Activated naive CD8-positive, alpha-beta T cell treated with anti-CD3 and anti-CD28 coated beads for 36 hours (primary cell): Measurements from ENCODE around the gene TTC6. TPM values are rescaled to one million over a fixed set of nuclear protein-coding genes. Genes with fewer than 3 reads are reported as not detected.
"Not testable (repeated sequence)": the region's sequence is repeated elsewhere in the genome, so short reads cannot be mapped to it uniquely, and the experiment has no call there.

ENCODE experiments used
- DNase-seq: peaks from one replicate; pipeline ENCODE4 v3.0.0; 2021
- H3K27ac Mint-ChIP-seq: one replicate; pipeline ENCODE4 v1.8.0; 2022; ENCODE audit warnings: mild to moderate bottlenecking, moderate library complexity, mixed read lengths
- H3K27me3 Mint-ChIP-seq: one replicate; pipeline ENCODE4 v1.8.0; 2022; ENCODE audit warnings: mild to moderate bottlenecking, mixed read lengths
- H3K36me3 Mint-ChIP-seq: one replicate; pipeline ENCODE4 v1.8.0; 2021; ENCODE audit warnings: mild to moderate bottlenecking, mixed read lengths
- H3K4me1 Mint-ChIP-seq: one replicate; pipeline ENCODE4 v1.8.0; 2021; ENCODE audit warnings: mixed read lengths
- H3K4me3 Mint-ChIP-seq: one replicate; pipeline ENCODE4 v1.8.0; 2022; ENCODE audit warnings: mild to moderate bottlenecking, moderate library complexity, mixed read lengths
- H3K9me3 Mint-ChIP-seq: one replicate; pipeline ENCODE4 v1.8.0; 2022; ENCODE audit warnings: mixed read lengths
- total RNA-seq, 2 experiments: library from RNA; stranded (reverse); gene quantifications; one replicate each; pipeline ENCODE4 v1.2.3, GENCODE V29; 2021

The TTC6 gene
- total RNA-seq: not detected

- peaks cover 16% of the 10 kb centered on the region for H3K4me1 Mint-ChIP-seq
- H3K9me3 Mint-ChIP-seq: peaks cover 17% of the 10 kb centered on the region
- peak within 1 kb of the TSS; percentile 65 for H3K27ac Mint-ChIP-seq
- peaks cover 92% of the 10 kb centered on the region for H3K27me3 Mint-ChIP-seq
- H3K36me3 Mint-ChIP-seq: peaks cover 33% of the 10 kb centered on the region
- H3K4me3 Mint-ChIP-seq: peak within 1 kb of the TSS; percentile 70
- DNase-seq: no peak
Measured at GRCh38 chr14:37594971-37595808, at the start of gene TTC6, which contains the start of gene FOXA1. Gene TTC6, plus strand, starts transcription at chr14:37595629. Its CDS starts 26,436 bp downstream, at chr14:37622065. Gene FOXA1, minus strand, starts transcription at chr14:37595249. Its CDS starts 277 bp downstream, at chr14:37594972.

GRCh38 chr14:37546621-37547447 is 48.6 kb upstream of the TTC6 start:
- Mint-ChIP-seq H3K4me3 (no peak overlapping the region), H3K27me3 (no peaks in the 10 kb centered on the region), H3K36me3 (no peaks in the 10 kb centered on the region)

GRCh38 chr14:37550511-37550910 is 44.9 kb upstream of the TTC6 start:
- H3K4me3 Mint-ChIP-seq: no peak overlapping the region
- H3K27me3 Mint-ChIP-seq: no peaks in the 10 kb centered on the region
- H3K9me3 Mint-ChIP-seq: peaks cover 8% of the 10 kb centered on the region
- no peak for DNase-seq
- H3K36me3 Mint-ChIP-seq: no peaks in the 10 kb centered on the region
- H3K4me1 Mint-ChIP-seq: no peaks in the 10 kb centered on the region
- H3K27ac Mint-ChIP-seq: no peak overlapping the region

More at GRCh38 chr14:37546621-37547447, 48.6 kb upstream of the TTC6 start:
- H3K4me1 Mint-ChIP-seq: no peaks in the 10 kb centered on the region
- DNase-seq: no peak
- H3K27ac Mint-ChIP-seq: no peak overlapping the region
- no peaks in the 10 kb centered on the region for H3K9me3 Mint-ChIP-seq

- DNase-seq: no peak
- Mint-ChIP-seq H3K4me3 (no peak overlapping the region), H3K9me3 (peaks cover 8% of the 10 kb centered on the region), H3K36me3 (no peaks in the 10 kb centered on the region), H3K27me3 (no peaks in the 10 kb centered on the region), H3K4me1 (no peaks in the 10 kb centered on the region), H3K27ac (no peak overlapping the region)
Measured at GRCh38 chr14:37551119-37551518, 44.3 kb upstream of the TTC6 start.

- Mint-ChIP-seq H3K36me3 (no peaks in the 10 kb centered on the region), H3K27ac (no peak overlapping the region), H3K9me3 (peaks cover 10% of the 10 kb centered on the region), H3K27me3 (no peaks in the 10 kb centered on the region), H3K4me3 (no peak overlapping the region), H3K4me1 (no peaks in the 10 kb centered on the region)
- DNase-seq: no peak
Measured at GRCh38 chr14:37553935-37554550, 41.4 kb upstream of the TTC6 start.

GRCh38 chr14:37555596-37555995 is 39.8 kb upstream of the TTC6 start:
- H3K9me3 Mint-ChIP-seq: peaks cover 10% of the 10 kb centered on the region
- H3K27ac Mint-ChIP-seq, H3K27me3 Mint-ChIP-seq, H3K36me3 Mint-ChIP-seq, H3K4me1 Mint-ChIP-seq, H3K4me3 Mint-ChIP-seq, DNase-seq: not testable (repeated sequence)

- no peaks in the 10 kb centered on the region for H3K4me1 Mint-ChIP-seq
- H3K27me3 Mint-ChIP-seq: no peaks in the 10 kb centered on the region
- H3K9me3 Mint-ChIP-seq: peaks cover 7% of the 10 kb centered on the region
- no peak overlapping the region for H3K27ac Mint-ChIP-seq
- no peak overlapping the region for H3K4me3 Mint-ChIP-seq
- no peak for DNase-seq
- no peaks in the 10 kb centered on the region for H3K36me3 Mint-ChIP-seq
Measured at GRCh38 chr14:37558740-37559139, 36.7 kb upstream of the TTC6 start.

GRCh38 chr14:37559386-37559785 is 36.0 kb upstream of the TTC6 start:
- H3K4me3 Mint-ChIP-seq: no peak overlapping the region
- no peaks in the 10 kb centered on the region for H3K36me3 Mint-ChIP-seq
- no peaks in the 10 kb centered on the region for H3K4me1 Mint-ChIP-seq
- H3K9me3 Mint-ChIP-seq: peaks cover 3% of the 10 kb centered on the region
- H3K27ac Mint-ChIP-seq: no peak overlapping the region
- H3K27me3 Mint-ChIP-seq: no peaks in the 10 kb centered on the region
- DNase-seq: no peak

- no peak for DNase-seq
- H3K27me3 Mint-ChIP-seq: no peaks in the 10 kb centered on the region
- no peaks in the 10 kb centered on the region for H3K4me1 Mint-ChIP-seq
- H3K27ac Mint-ChIP-seq: no peak overlapping the region
- no peaks in the 10 kb centered on the region for H3K9me3 Mint-ChIP-seq
- H3K4me3 Mint-ChIP-seq: no peak overlapping the region
- H3K36me3 Mint-ChIP-seq: no peaks in the 10 kb centered on the region
Measured at GRCh38 chr14:37563189-37563588, 32.2 kb upstream of the TTC6 start.

- H3K27ac Mint-ChIP-seq: no peak overlapping the region
- H3K4me3 Mint-ChIP-seq: no peak overlapping the region
- no peaks in the 10 kb centered on the region for H3K36me3 Mint-ChIP-seq
- H3K27me3 Mint-ChIP-seq: peaks cover 3% of the 10 kb centered on the region
- no peaks in the 10 kb centered on the region for H3K9me3 Mint-ChIP-seq
- H3K4me1 Mint-ChIP-seq: no peaks in the 10 kb centered on the region
- no peak for DNase-seq
Measured at GRCh38 chr14:37565550-37565949, 29.9 kb upstream of the TTC6 start.

- no peaks in the 10 kb centered on the region for H3K9me3 Mint-ChIP-seq
Measured at GRCh38 chr14:37566811-37567371, 28.5 kb upstream of the TTC6 start.

GRCh38 chr14:37569729-37570128 is 25.7 kb upstream of the TTC6 start:
- no peak for DNase-seq
- Mint-ChIP-seq H3K9me3 (peaks cover 3% of the 10 kb centered on the region), H3K4me3 (no peak overlapping the region), H3K4me1 (no peaks in the 10 kb centered on the region), H3K27ac (no peak overlapping the region), H3K36me3 (no peaks in the 10 kb centered on the region), H3K27me3 (peaks cover 3% of the 10 kb centered on the region)

More at GRCh38 chr14:37566811-37567371, 28.5 kb upstream of the TTC6 start:
- Mint-ChIP-seq H3K27ac (no peak overlapping the region), H3K36me3 (no peaks in the 10 kb centered on the region), H3K4me3 (no peak overlapping the region), H3K4me1 (no peaks in the 10 kb centered on the region), H3K27me3 (peaks cover 3% of the 10 kb centered on the region)
- no peak for DNase-seq

- Mint-ChIP-seq H3K4me3 (no peak overlapping the region), H3K27ac (no peak overlapping the region), H3K9me3 (peaks cover 3% of the 10 kb centered on the region), H3K36me3 (no peaks in the 10 kb centered on the region), H3K4me1 (no peaks in the 10 kb centered on the region), H3K27me3 (peaks cover 3% of the 10 kb centered on the region)
- no peak for DNase-seq
Measured at GRCh38 chr14:37571391-37571790, 24.0 kb upstream of the TTC6 start.

- Mint-ChIP-seq H3K4me3 (no peak overlapping the region), H3K27me3 (peaks cover 5% of the 10 kb centered on the region), H3K36me3 (no peaks in the 10 kb centered on the region), H3K9me3 (peaks cover 3% of the 10 kb centered on the region), H3K4me1 (no peaks in the 10 kb centered on the region), H3K27ac (no peak overlapping the region)
- no peak for DNase-seq
Measured at GRCh38 chr14:37573356-37573755, 22.1 kb upstream of the TTC6 start.

- no peak overlapping the region for H3K4me3 Mint-ChIP-seq
- no peak for DNase-seq
- no peaks in the 10 kb centered on the region for H3K36me3 Mint-ChIP-seq
- peaks cover 1% of the 10 kb centered on the region for H3K9me3 Mint-ChIP-seq
- H3K4me1 Mint-ChIP-seq: no peaks in the 10 kb centered on the region
- H3K27me3 Mint-ChIP-seq: peaks cover 23% of the 10 kb centered on the region
- H3K27ac Mint-ChIP-seq: no peak overlapping the region
Measured at GRCh38 chr14:37579274-37579673, 16.2 kb upstream of the TTC6 start.
